ENCODE data around the gene FAM72B. TPM values are rescaled to one million over a fixed set of nuclear protein-coding genes. Genes with fewer than 3 reads are reported as not detected.
"Not testable (repeated sequence)": the region's sequence is repeated elsewhere in the genome, so short reads cannot be mapped to it uniquely, and the experiment has no call there.

FAM72B gene
- total and polyA plus RNA-seq, 2 experiments from 2014 or later = 1.9 to 3.1 TPM

- in situ Hi-C loops (cut with MboI); H3K27ac ChIP-seq; H3K79me2 ChIP-seq (ENCODE audit: insufficient read depth); H2AFZ ChIP-seq; H3F3A ChIP-seq (ENCODE audit: insufficient read depth); H3K27me3 ChIP-seq (replicated peaks; ENCODE audit: insufficient read depth); H3K9me3 ChIP-seq (ENCODE audit: low read depth); H3K4me2 ChIP-seq (ENCODE audit: unreplicated experiment); H3K9me2 ChIP-seq (ENCODE audit: insufficient read depth); H3K4me3 ChIP-seq; H4K20me1 ChIP-seq (ENCODE audit: insufficient read depth); H3K4me1 ChIP-seq (ENCODE audit: insufficient read depth); H3K36me3 ChIP-seq (ENCODE audit: low read depth); DNase-seq; H3K9ac ChIP-seq: not testable (repeated sequence)
- WGBS, 2 experiments (ENCODE audit: low coverage in 1 of 2, low lambda C conversion rate in 2 of 2, missing lambda C conversion rate in 2 of 2) = 65 to 79% methylated on average over 2 of the region's 2 CpGs
Observed at GRCh38 chr1:121207328-121207727, 23.2 kb upstream of the FAM72B start.

- peak; percentile 0 for DNase-seq
- H3K4me3 ChIP-seq; H3K9me2 ChIP-seq (ENCODE audit: insufficient read depth); H2AFZ ChIP-seq; in situ Hi-C loops (cut with MboI); H3K27ac ChIP-seq; H3K36me3 ChIP-seq (ENCODE audit: low read depth); H3K27me3 ChIP-seq (replicated peaks; ENCODE audit: insufficient read depth); H4K20me1 ChIP-seq (ENCODE audit: insufficient read depth); H3K4me2 ChIP-seq (ENCODE audit: unreplicated experiment); H3K9me3 ChIP-seq (ENCODE audit: low read depth); H3F3A ChIP-seq (ENCODE audit: insufficient read depth); H3K79me2 ChIP-seq (ENCODE audit: insufficient read depth); H3K9ac ChIP-seq; H3K4me1 ChIP-seq (ENCODE audit: insufficient read depth): not testable (repeated sequence)
- 91 to 94% methylated on average over 1 of the region's 8 CpGs for WGBS, 2 experiments (ENCODE audit: low coverage in 1 of 2, low lambda C conversion rate in 2 of 2, missing lambda C conversion rate in 2 of 2)
Observed at GRCh38 chr1:121205786-121206711, 21.9 kb upstream of the FAM72B start.

- H3K79me2 ChIP-seq (ENCODE audit: insufficient read depth); DNase-seq; H3K9ac ChIP-seq; H3K27me3 ChIP-seq (replicated peaks; ENCODE audit: insufficient read depth); H3K4me3 ChIP-seq; H2AFZ ChIP-seq; H3K4me2 ChIP-seq (ENCODE audit: unreplicated experiment); H3K9me3 ChIP-seq (ENCODE audit: low read depth); in situ Hi-C loops (cut with MboI); H3K4me1 ChIP-seq (ENCODE audit: insufficient read depth); H3K27ac ChIP-seq; H3F3A ChIP-seq (ENCODE audit: insufficient read depth); H3K36me3 ChIP-seq (ENCODE audit: low read depth); H3K9me2 ChIP-seq (ENCODE audit: insufficient read depth); H4K20me1 ChIP-seq (ENCODE audit: insufficient read depth): not testable (repeated sequence)
- 71 to 89% methylated on average over 3 of the region's 3 CpGs for WGBS, 2 experiments (ENCODE audit: low coverage in 1 of 2, low lambda C conversion rate in 2 of 2, missing lambda C conversion rate in 2 of 2)
Observed at GRCh38 chr1:121202986-121203385, 18.8 kb upstream of the FAM72B start.

- not testable (repeated sequence) for H2AFZ ChIP-seq; H3K79me2 ChIP-seq (ENCODE audit: insufficient read depth)
Observed at GRCh38 chr1:121200985-121201981, 17.1 kb upstream of the FAM72B start.

GRCh38 chr1:121200232-121200631 is 16.1 kb upstream of the FAM72B start:
- H3F3A ChIP-seq (ENCODE audit: insufficient read depth); DNase-seq; in situ Hi-C loops (cut with MboI); H3K4me1 ChIP-seq (ENCODE audit: insufficient read depth); H3K36me3 ChIP-seq (ENCODE audit: low read depth); H4K20me1 ChIP-seq (ENCODE audit: insufficient read depth); H2AFZ ChIP-seq; H3K4me2 ChIP-seq (ENCODE audit: unreplicated experiment); H3K9ac ChIP-seq; H3K9me3 ChIP-seq (ENCODE audit: low read depth); H3K27ac ChIP-seq; H3K9me2 ChIP-seq (ENCODE audit: insufficient read depth); H3K4me3 ChIP-seq; H3K79me2 ChIP-seq (ENCODE audit: insufficient read depth); H3K27me3 ChIP-seq (replicated peaks; ENCODE audit: insufficient read depth): not testable (repeated sequence)
- WGBS, 2 experiments (ENCODE audit: low coverage in 1 of 2, low lambda C conversion rate in 2 of 2, missing lambda C conversion rate in 2 of 2) = no CpG with 5 or more reads among the region's 1 CpG

More at GRCh38 chr1:121200985-121201981, 17.1 kb upstream of the FAM72B start:
- H3K27ac ChIP-seq; H3K9ac ChIP-seq; H3K36me3 ChIP-seq (ENCODE audit: low read depth); H3F3A ChIP-seq (ENCODE audit: insufficient read depth); H3K27me3 ChIP-seq (replicated peaks; ENCODE audit: insufficient read depth); H3K4me3 ChIP-seq; H3K9me3 ChIP-seq (ENCODE audit: low read depth); H3K9me2 ChIP-seq (ENCODE audit: insufficient read depth); H3K4me1 ChIP-seq (ENCODE audit: insufficient read depth); in situ Hi-C loops (cut with MboI); H4K20me1 ChIP-seq (ENCODE audit: insufficient read depth); H3K4me2 ChIP-seq (ENCODE audit: unreplicated experiment): not testable (repeated sequence)
- WGBS, 2 experiments (ENCODE audit: low coverage in 1 of 2, low lambda C conversion rate in 2 of 2, missing lambda C conversion rate in 2 of 2) = 95 to 97% methylated on average over 9 of the region's 13 CpGs
- peak; percentile 0 for DNase-seq

- H3K4me3 ChIP-seq; H3K9me3 ChIP-seq (ENCODE audit: low read depth); in situ Hi-C loops (cut with MboI); H3K4me1 ChIP-seq (ENCODE audit: insufficient read depth); H3K27ac ChIP-seq; H3K36me3 ChIP-seq (ENCODE audit: low read depth); H4K20me1 ChIP-seq (ENCODE audit: insufficient read depth); H3K9me2 ChIP-seq (ENCODE audit: insufficient read depth); H2AFZ ChIP-seq; H3K4me2 ChIP-seq (ENCODE audit: unreplicated experiment); DNase-seq; H3F3A ChIP-seq (ENCODE audit: insufficient read depth); H3K27me3 ChIP-seq (replicated peaks; ENCODE audit: insufficient read depth); H3K79me2 ChIP-seq (ENCODE audit: insufficient read depth); H3K9ac ChIP-seq: not testable (repeated sequence)
- WGBS, 2 experiments (ENCODE audit: low coverage in 1 of 2, low lambda C conversion rate in 2 of 2, missing lambda C conversion rate in 2 of 2) = 100% methylated on average over 1 of the region's 3 CpGs
Observed at GRCh38 chr1:121199763-121200162, 15.6 kb upstream of the FAM72B start.

- H3K9me2 ChIP-seq (ENCODE audit: insufficient read depth); H3K9me3 ChIP-seq (ENCODE audit: low read depth); in situ Hi-C loops (cut with MboI); H3K36me3 ChIP-seq (ENCODE audit: low read depth); H3K4me2 ChIP-seq (ENCODE audit: unreplicated experiment); H3K79me2 ChIP-seq (ENCODE audit: insufficient read depth); H3K4me1 ChIP-seq (ENCODE audit: insufficient read depth); DNase-seq; H3K27ac ChIP-seq; H3K4me3 ChIP-seq; H3K9ac ChIP-seq; H3K27me3 ChIP-seq (replicated peaks; ENCODE audit: insufficient read depth); H4K20me1 ChIP-seq (ENCODE audit: insufficient read depth); H2AFZ ChIP-seq; H3F3A ChIP-seq (ENCODE audit: insufficient read depth): not testable (repeated sequence)
- WGBS, 2 experiments (ENCODE audit: low coverage in 1 of 2, low lambda C conversion rate in 2 of 2, missing lambda C conversion rate in 2 of 2) = 100% methylated on average over 2 to 3 of the region's 7 CpGs
Observed at GRCh38 chr1:121197095-121197882, 13.1 kb upstream of the FAM72B start.

Data from GM23248 (cell line).